GOT3 (cell line): ENCODE results near the gene COMT.
"Not testable (repeated sequence)": the region's sequence is repeated elsewhere in the genome, so short reads cannot be mapped to it uniquely, and the experiment has no call there.

ENCODE experiments used
- DNase-seq: peaks from one replicate; lab custom pipeline; 2025; ENCODE audit warnings: mixed read lengths; lab: John Stamatoyannopoulos, UW

COMT gene

DNA sequence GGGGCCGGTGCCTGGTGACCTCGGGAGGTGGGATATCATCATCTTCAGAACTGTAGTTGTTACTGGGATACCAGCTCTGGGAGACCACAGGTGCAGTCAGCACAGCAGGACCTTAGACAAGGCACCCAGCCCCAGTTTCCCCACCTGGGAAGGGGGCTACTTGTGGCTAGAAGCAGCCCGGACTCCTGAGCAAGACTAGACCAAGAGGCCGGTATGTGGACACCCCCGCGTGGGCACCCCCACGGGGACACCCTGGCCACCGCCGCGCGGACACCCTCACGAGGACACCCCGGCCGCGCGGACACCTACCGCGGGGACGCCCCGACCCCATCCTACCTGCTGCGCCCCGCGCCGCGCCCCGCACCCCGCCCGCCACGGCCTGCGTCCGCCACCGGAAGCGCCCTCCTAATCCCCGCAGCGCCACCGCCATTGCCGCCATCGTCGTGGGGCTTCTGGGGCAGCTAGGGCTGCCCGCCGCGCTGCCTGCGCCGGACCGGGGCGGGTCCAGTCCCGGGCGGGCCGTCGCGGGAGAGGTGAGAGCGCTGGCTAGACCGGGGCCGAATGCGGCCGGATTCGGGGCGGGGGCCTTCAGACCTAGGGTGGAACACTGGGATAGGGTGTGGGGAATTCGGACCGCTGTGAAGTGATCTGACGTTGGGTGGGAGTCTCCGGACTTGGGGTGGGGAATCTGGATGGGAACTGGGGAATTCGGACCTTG, at the start of gene COMT, which contains the start of gene TXNRD2:
Gene COMT (plus strand): TSS at position 408 of the 718 bp plus-strand sequence. CDS start 20,755 bp downstream, outside the sequence.
Gene TXNRD2 (minus strand): TSS at position 454 of the 718 bp plus-strand sequence. CDS start 15 bp downstream, at position 439.
- no peak for DNase-seq

DNA sequence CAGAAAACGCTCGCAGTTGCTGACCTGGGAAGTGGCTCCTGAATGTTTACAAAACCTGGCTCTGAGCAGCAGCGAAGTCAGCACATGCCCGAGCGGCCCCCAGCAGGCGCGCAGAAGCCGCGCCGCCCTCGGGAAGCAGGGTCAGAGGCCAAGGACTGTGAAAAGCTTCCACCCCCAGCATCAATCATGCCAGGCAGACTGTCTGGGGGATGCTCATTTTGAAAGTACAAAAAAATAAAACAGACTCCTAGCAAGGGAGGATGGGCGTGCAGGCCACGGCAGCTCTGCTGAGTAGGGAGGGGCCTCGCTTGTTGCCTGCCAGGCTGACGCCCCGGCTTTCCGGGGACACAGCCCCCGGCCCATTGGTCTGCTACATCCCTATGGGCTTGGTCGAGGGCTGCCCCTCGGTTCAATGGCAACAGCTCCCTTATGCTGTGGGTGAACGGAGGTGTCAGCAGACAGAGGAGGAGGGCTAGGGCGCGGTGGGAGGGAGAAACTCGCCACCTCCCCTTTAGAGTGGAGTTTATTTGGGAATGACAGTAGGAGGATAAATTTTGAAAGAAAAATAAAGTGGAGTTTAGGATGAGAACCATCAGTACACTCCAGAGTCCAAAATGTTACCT, 49.2 kb upstream of the COMT start:
- DNase-seq: no peak

DNA sequence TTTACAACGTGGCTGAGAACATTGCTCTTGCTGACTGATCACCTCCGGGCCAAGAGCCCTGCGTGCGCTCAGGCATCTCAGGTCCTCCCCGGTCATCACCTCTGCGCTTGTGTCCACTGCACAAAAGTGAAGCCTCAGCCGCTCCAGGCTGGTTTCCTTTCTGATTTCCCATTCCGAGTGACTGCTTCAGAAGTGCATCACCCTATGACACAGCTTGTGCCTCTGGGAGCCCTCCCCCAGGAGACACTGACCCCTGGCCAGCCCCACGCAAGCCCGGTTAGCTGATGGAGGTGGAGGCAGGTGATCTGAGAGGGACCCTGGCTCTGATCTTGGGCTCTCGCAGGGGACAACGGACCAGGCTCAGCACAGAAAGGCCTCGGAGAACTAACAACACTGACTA, 48.6 kb upstream of the COMT start:
- no peak for DNase-seq

DNA sequence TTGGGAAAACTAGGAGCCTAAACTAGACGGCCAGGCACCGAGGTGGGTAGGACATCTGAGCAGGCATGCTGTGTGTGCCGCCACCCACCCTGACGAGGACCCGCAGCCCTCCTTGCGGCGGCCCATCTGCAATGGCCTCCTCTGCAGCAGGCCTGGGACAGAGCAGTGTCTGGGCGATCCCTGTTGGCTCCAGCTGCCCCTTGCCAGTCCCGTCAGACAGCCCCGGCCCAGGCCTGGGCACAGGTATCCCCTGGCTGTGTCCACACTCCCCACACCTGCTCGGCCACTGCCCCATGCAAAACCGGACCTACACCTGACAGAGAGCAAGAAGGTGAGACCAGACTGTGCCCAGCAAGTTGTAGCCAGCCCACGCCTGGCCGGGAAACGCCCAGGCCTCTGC, 48.2 kb upstream of the COMT start:
- DNase-seq: no peak

DNA sequence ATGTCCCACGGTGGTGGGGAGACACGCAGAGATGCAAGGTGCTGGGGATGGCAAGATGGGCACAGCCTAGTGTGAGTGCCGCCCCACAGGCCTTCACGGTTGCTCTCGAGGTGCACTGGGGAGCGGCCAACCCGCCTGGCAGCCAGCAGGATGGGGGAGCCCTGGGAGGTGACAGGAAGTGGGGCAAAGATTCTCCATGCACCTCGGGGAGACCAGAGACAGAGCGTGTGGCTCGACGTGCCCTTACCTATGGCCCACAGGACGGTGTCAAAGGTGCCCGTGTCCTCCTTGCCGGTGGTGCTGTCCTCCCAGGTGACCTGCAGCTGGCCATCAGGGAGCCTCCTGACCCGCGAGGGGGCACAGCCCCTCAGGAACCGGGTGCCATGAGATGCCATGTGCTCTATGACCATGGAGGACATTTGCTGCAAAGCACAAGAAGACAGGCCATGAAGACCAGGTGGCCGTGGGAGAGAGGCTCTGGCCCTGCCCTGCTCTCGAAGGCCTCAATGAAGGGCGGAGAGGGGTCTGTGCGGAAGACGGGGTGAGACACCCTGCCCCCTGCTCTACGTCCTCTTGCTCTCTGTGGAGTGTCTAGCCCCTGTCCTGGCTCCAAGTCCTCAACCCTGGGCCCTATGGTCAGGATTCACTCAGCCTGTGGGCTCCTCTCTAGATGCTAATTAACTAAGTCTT, 46.3 kb upstream of the COMT start:
- no peak for DNase-seq

DNA sequence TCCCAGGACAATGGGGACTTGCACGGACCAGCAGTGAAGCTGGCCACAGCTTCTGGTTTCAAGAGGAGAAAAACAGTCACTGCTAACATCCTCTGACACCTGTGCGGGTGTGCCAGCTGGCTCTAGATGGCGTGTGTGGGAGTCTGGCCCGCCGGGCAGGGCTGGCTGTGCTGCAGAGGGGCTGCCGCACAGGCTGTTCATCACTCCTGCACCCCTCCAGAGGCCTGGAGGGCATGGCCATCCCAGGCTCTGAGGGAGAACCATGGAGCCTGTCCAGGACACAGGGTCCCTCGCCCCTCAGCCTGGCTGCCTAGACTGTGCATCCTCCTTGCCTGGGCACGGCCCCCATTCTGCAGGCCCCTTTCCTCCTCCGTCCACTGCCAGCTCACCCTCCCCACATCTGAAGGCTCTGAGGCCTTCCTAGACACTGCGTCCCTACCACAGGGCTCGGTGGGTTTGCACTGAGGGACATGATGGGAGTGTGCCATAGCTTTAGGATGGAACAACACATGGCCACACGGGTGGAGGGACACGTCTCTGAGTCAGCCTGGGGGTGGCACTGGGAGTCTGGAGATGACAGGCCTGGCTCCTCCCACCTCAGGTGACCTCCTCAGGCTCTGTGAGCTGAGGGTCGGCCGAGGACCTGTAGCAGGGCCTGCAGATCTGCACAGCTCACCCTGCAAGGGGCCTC, 44.8 kb upstream of the COMT start:
- no peak for DNase-seq

DNA sequence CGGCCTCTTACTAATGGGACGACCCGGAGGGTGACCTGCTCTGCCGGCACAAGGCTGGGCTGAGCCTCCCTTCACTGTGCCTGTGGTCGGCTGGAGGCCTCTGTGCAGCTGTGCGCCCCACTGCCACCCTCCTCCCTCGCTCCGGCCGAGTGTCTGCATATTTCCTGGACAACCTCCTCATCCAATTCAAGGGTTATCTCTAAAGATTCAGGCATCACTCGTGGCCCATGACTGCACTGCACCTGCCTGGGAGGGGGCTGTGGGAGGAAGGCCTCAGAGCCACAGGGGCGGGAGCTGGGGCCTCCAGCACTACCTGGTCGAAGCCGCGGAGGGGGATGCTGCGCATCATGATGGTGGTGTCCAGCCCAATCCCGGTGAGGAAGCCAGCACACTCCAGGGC, 43.8 kb upstream of the COMT start:
- DNase-seq: no peak

DNA sequence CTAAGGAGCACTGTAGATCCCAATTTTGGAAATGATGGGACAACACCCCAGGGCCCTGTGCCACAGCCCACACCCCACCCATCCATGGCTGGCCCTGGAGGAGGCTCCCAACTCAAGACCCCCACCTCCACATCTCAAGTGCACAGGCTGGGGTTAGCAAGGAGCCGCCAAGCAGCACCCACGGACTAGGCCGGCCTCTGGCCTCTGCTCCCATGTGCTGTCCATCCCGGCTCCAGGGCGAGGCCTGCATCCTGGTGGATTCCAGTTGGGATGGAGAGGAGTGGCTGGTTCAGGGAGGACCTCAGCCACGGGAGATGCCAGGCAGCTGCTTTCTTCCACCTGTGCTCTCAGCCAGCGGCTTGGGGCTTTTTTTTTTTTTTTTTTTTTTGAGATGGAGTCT, 43.4 kb upstream of the COMT start:
- no peak for DNase-seq

DNA sequence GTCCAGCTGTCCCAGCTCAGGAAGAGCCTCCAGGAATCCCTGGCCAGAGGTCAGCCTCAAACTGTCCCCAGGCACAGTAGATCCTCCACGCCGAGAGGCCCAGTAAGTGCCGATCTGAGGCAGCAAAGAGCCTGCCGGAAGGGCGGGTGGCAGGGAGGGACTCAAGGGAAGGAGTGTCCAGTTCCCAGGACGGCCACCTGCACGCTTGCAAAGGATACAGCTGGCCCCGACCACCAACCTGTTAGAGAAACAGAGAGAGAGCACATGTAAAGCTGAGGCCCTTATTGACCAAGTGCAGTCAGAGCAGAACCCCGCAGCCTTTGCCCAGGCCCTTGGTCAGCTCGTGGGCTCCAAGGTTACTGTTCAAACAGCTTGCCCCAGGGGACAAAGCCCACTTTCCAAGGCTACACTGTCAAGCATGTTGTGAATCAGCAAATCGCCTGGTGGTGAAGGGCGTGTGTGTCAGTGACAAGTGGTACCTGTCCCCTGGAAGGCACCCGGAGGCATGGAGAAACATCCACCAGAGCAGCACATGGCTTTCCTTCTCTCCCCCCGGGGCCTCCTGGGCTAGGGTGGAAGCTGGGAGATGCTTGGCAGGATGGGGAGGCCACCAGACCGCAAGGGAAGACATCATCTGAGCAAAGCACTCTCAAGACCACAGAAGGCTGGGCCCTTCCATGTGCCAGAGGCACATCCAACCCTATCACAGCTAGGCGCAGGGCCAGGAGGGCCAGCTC, 42.6 kb upstream of the COMT start:
- no peak for DNase-seq

DNA sequence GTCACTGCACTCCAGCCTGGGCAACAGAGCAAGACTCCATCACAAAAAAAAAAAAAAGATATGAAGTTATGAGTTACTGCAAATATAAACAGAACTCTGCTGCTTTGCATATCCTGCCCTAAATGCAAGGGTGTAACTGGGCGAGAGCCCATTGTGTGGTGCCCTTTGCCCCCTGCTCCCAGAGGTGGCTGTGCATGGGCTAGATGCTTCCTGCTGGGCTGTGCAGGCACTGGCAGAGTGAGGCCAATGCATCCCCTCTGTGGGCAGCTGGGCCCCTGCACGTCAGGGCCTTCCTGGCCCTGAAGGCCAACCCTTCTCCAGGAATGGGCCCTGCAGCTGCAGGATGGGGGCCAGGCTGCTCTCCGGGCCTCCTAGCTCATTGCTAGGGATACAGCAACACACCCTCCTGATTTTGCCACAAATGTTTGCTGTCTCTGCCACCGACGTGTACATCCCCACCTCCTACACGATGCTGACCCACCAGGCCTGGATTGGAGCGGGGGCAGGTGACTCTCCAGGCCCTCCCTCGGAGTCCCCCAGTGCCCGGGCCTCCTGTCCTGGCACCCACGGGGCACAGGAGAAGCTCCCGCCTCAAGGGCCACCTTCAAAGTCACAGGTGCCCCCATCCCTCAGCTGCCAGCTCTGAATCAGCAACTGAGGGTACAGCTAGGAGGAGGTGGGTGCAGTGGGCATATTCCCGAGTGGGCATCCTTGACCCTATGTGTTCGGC, 40.7 kb upstream of the COMT start:
- no peak for DNase-seq

DNA sequence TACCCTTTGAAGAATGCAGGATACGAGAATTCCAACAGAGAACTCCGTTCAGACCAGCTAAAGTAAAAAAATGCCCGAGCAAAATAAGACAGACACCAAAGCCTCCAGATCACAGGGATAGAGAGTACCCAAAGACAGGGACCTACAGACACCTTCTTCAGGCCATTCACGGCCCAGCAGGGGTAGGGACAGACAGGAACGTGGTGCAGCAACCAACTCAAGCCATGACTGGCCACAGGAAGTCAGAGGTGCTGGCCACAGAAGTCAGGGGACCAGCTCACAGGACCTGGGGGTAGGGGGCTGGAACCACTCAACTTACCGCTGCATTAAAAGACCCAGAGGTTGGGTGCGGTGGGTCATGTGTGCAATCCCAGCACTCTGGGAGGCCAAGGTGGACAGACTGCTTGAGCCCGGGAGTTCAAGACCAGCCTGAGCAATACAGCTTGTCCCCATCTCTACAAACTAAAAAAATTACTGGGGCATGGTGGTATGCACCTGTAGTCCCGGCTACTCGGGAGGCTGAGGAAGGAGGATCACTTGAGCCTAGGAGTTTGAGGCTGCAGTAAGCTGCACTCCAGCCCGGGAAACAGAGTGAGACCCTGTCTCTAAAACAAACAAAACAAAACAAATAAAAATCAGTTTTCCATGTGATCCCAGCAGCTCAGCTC, 39.9 kb upstream of the COMT start:
- DNase-seq: no peak

DNA sequence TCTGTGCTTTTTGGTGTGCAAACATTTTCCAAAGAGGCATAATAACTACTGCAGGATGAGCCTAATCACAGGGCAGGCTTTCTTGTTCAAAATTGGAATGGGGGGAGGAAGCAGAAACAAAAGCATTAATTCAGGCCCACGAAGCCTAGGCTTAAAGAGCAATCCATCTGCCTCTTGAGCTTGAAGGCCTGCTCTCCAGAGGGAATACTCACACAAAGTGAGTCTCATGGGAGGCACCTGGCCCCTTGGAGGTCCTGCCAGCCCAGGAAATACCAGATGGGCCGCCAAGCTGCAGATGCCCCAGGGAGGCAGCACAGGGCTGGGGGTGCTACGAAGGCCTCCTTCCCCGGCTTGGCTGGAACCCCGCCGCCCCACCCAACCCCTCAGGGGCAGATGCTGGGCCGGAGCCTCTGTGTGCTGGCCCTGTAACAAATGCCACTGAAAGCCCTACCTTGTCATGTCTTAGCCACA, 39.3 kb upstream of the COMT start:
- no peak for DNase-seq

DNA sequence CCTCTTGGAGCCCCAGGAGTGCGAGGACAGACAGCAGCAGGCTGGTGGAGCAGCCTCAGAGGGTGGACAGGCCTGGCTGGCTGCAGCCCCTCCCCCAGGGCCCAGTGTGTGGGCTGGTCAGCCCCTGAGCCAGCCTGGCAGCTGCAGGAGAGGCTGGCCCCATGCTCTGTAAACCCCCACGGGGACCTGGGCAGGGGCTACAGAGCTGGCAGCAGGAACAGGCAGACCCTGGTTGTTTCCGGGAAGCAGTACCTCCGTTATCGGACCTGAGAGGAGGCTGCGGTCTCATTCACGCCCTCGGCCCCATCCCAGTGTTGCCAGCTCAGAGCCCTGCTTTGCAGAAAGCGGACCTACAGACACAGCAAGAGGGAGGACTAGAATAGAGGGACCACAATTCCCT, 38.5 kb upstream of the COMT start:
- no peak for DNase-seq

DNA sequence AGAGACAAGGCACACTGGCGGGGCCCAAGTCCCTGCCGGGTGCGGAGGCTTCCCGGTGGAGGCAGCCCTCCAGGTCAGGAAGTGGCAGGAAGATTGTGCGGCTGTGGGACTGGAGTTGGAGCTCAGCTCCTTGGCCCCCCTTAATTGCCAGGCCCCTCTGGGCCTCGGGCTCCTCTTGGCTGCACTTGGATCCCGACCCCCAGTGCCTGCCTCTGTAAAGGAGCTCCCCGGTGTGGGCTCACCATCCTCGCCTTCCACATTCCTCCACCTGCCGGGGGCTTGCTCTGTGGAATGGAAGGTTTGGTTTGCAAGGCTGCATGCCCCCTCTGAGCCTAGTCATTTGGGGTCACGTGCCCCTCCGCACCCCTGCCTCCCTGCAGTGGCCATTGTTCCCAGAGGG, 38.1 kb upstream of the COMT start:
- DNase-seq: no peak

DNA sequence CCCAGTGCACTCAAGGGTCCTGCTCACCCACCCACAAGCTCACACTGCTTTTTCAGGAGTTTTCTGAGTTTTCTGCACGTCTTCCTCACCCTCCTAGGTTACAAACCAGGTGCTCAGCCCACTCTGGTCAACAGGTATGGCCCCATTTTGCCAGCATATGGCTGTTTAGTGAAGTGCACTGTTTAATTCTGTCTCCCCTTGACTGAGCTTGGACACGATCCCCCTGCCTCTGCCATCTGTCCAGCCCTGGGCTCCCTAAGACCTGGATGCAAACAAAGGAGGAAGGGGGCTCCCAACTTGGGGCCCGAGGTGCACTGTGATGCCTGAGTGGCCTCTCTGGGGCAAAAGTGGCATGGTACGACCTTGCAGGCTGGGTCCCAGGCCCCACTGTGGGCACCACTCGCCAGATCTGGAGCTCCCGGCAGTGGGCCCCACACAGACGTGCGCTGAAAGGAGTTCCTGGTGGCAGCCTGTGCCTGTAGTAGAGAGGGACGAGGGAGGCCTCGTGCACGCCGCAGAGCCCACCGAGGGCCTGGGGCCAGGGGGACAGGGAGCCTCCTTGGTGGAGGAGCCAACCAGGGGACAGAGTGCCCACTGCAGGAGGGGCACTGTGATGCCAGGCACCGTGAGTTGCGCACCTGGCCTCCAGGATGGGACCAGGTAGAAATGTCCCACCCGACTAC, 37.3 kb upstream of the COMT start:
- no peak for DNase-seq

DNA sequence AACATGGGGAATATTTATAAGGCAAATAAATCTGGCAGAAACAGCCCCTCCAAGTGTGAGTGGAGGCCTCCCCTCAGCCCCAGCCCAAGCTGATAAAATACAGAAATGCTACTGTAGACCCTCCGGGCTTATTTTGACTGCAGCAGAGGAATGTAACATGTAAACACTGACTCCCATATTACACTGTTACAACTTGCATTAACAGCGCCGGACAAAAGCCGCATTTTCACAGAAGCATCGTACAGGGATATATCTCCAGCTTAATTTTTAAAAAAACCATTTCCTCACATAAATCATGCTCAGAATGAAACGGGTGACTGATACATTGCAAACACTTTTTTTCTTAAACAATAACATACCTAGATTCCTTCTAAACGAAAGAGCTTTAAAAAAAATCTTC, 36.6 kb upstream of the COMT start:
- no peak for DNase-seq

DNA sequence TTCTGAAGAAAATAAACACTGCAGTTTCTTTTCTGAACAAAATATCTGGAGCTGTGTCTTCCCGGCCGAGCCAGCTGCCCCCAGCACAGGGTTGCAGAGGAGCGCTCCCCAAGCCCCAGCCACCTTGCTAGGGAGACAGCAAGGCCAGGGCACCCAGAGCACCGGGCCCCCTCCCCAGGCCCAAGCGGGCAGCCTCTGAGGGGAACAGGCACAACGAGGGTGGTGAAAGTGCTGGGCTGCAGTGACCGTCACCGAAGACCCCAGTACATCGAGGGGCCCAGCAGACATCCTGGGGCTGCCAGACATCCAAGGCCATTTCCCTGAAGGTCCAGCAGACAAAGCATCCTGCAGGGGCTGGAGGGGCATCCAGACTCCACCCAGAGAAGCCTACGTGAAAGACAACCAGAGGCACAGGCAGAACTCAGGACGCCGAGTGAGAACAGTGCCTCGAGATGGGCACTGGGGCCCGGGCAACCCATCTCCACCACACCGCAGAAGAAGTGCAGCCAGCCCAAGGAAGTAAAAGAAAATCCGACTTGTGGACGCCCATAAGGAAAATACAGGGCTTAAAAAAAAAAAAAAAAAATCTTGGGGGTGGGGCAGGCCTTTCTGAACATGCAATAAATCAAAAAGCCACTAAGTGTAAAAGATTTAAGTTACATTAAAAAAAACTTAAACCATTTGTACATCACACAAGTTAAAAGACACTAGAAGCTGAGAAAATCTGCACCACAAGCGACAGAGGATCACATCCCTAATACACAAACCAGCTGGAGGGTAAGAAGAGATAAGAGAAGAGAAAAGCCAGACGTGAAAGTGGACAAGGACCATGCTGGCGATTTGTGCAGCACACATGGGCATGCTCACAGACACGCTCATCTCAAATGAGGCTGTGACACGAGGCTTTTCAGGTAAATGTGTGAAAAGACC, 36.0 kb upstream of the COMT start:
- no peak for DNase-seq

DNA sequence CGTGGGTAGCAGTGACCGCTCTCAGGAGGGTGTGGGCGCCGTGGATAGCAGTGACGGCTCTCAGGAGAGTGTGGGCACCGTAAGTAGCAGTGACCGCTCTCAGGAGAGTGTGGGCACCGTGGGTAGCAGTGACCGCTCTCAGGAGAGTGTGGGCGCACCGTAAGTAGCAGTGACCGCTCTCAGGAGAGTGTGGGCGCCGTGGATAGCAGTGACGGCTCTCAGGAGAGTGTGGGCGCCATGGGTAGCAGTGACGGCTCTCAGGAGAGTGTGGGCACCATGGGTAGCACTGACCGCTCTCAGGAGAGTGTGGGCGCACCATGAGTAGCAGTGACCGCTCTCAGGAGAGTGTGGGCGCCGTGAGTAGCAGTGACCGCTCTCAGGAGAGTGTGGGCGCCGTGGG, 34.7 kb upstream of the COMT start:
- DNase-seq: not testable (repeated sequence)

DNA sequence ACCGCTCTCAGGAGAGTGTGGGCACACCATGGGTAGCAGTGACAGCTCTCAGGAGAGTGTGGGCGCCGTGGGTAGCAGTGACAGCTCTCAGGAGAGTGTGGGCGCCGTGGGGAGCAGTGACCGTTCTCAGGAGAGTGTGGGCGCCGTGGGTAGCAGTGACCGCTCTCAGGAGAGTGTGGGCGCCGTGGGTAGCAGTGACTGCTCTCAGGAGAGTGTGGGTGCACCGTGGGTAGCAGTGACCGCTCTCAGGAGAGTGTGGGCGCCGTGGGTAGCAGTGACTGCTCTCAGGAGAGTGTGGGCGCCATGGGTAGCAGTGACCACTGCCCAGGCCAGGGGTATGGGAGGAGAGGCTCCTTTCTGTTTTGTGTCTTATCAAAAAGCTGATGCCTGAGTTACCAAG, 33.7 kb upstream of the COMT start:
- DNase-seq: not testable (repeated sequence)
